Stimulated activated CD8-positive, alpha-beta memory T cell treated with anti-CD3 and anti-CD28 coated beads, Interleukin-7, amount 100 ng/mL, for 24 hours (primary cell): Measurements from ENCODE around the gene IRX1.

ENCODE experiments used
- DNase-seq: peaks from one replicate; pipeline ENCODE4 v3.0.0-alpha.2; 2020; ENCODE audit warnings: low read depth

Gene IRX1

GRCh38 chr5:3650320-3650719 lies 54.7 kb downstream of the IRX1 start:
- DNase-seq = no peak

- no peak for DNase-seq
These were observed 55.2 kb downstream of the IRX1 start for GRCh38 chr5:3650868-3651267.
